ENCODE measurements around the gene RUNDC1. TPM values are rescaled to one million over a fixed set of nuclear protein-coding genes. Genes with fewer than 3 reads are reported as not detected.

The RUNDC1 gene
- total RNA-seq, 1 donor from 2014 or later: 5.8 TPM

GRCh38 chr17:43020030-43020621 is 39.8 kb downstream of the RUNDC1 start:
- ATAC-seq: no peak

GRCh38 chr17:43020789-43021740 is 40.7 kb downstream of the RUNDC1 start:
- peak; percentile 31 for ATAC-seq

GRCh38 chr17:43021741-43022512 is 41.6 kb downstream of the RUNDC1 start, which contains the start of gene VAT1:
Gene VAT1, minus strand, starts transcription at chr17:43022385. Its CDS starts 63 bp downstream, at chr17:43022322.
- ATAC-seq: peak; percentile 68

- peak; percentile 58 for ATAC-seq
Measured at GRCh38 chr17:43024407-43025289, 44.3 kb downstream of the RUNDC1 start, which contains the start of gene RND2. Gene RND2, plus strand, starts transcription at chr17:43025231. Its CDS starts 117 bp downstream, at chr17:43025348.

- no peak for ATAC-seq
Measured at GRCh38 chr17:43025290-43025657, 44.9 kb downstream of the RUNDC1 start.

GRCh38 chr17:43025766-43026537 is 45.6 kb downstream of the RUNDC1 start:
- no peak for ATAC-seq

- ATAC-seq: no peak
Measured at GRCh38 chr17:43026595-43026994, 46.2 kb downstream of the RUNDC1 start.

- ATAC-seq: no peak
Measured at GRCh38 chr17:43027091-43028032, 47.0 kb downstream of the RUNDC1 start.

- no peak for ATAC-seq
Measured at GRCh38 chr17:43028221-43028861, 48.0 kb downstream of the RUNDC1 start.

GRCh38 chr17:43030137-43030767 is 49.9 kb downstream of the RUNDC1 start:
- no peak for ATAC-seq

GRCh38 chr17:43031666-43032065 is 51.3 kb downstream of the RUNDC1 start:
- no peak for ATAC-seq

- no peak for ATAC-seq
Measured at GRCh38 chr17:43033948-43034881, 53.9 kb downstream of the RUNDC1 start.

GRCh38 chr17:43034894-43035293 is 54.5 kb downstream of the RUNDC1 start:
- no peak for ATAC-seq

- no peak for ATAC-seq
Measured at GRCh38 chr17:43039646-43040045, 59.3 kb downstream of the RUNDC1 start.

GRCh38 chr17:43040655-43041054 is 60.3 kb downstream of the RUNDC1 start:
- no peak for ATAC-seq

GRCh38 chr17:43042025-43042628 is 61.8 kb downstream of the RUNDC1 start:
- ATAC-seq: no peak

All from esophagus mucosa (tissue), 1 donor.